Hepatocyte (in vitro differentiated cells): Measurements from ENCODE around the gene TENM4. TPM values are rescaled to one million over a fixed set of nuclear protein-coding genes. Genes with fewer than 3 reads are reported as not detected.

ENCODE experiments used
- DNase-seq: peaks from one replicate; pipeline ENCODE4 v3.0.0-alpha.2; 2016; ENCODE audit warnings: low spot score
- H2AFZ ChIP-seq: fragments of 200-600 bp; sonication (generic); 2 replicates; pipeline ENCODE4 v1.6.0; 2016; ENCODE audit warnings: antibody characterized with exemption, mild to moderate bottlenecking
- H3K27ac ChIP-seq: fragments of 200-600 bp; sonication (generic); 2 replicates; pipeline ENCODE4 v1.5.1; 2016; ENCODE audit warnings: mild to moderate bottlenecking
- H3K27me3 ChIP-seq: fragments of 200-600 bp; sonication (generic); 2 replicates; pipeline ENCODE4 v1.6.1; 2016
- H3K36me3 ChIP-seq: fragments of 200-600 bp; sonication (generic); replicated peaks from 2 replicates; pipeline ENCODE4 v1.5.1; 2016; ENCODE audit warnings: low read depth; ENCODE audit not compliant: insufficient read depth
- H3K4me1 ChIP-seq: fragments of 200-600 bp; sonication (generic); 2 replicates; pipeline ENCODE4 v1.5.1; 2016; ENCODE audit warnings: mild to moderate bottlenecking, moderate library complexity; ENCODE audit not compliant: insufficient read depth
- H3K4me2 ChIP-seq: fragments of 200-600 bp; sonication (generic); 2 replicates; pipeline ENCODE4 v1.6.0; 2016
- H3K4me3 ChIP-seq: fragments of 200-600 bp; sonication (generic); 2 replicates; pipeline ENCODE4 v1.5.1; 2016; ENCODE audit warnings: mild to moderate bottlenecking
- H3K79me2 ChIP-seq: fragments of 200-600 bp; sonication (generic); 2 replicates; pipeline ENCODE4 v1.6.0; 2017; ENCODE audit warnings: mild to moderate bottlenecking
- H3K9me2 ChIP-seq: fragments of 200-600 bp; sonication (generic); replicated peaks from 2 replicates; pipeline ENCODE4 v1.6.0; 2017; ENCODE audit warnings: mild to moderate bottlenecking; ENCODE audit not compliant: insufficient read depth
- H3K9me3 ChIP-seq: fragments of 200-600 bp; sonication (generic); 2 replicates; pipeline ENCODE4 v1.5.1; 2016; ENCODE audit warnings: low read depth, mild to moderate bottlenecking
- H4K20me1 ChIP-seq: fragments of 200-600 bp; sonication (generic); 2 replicates; pipeline ENCODE4 v1.6.0; 2016; ENCODE audit warnings: mild to moderate bottlenecking; ENCODE audit not compliant: insufficient read depth, poor library complexity, severe bottlenecking
- EZH2 ChIP-seq: fragments of 200-600 bp; sonication (generic); IDR thresholded peaks from 2 replicates; pipeline ENCODE4 v1.6.1; 2016; ENCODE audit warnings: antibody characterized with exemption, mild to moderate bottlenecking, borderline replicate concordance
- EZH2phosphoT487 ChIP-seq: fragments of 200-600 bp; sonication (generic); IDR thresholded peaks from one replicate; pipeline ENCODE4 v1.6.1; 2018; ENCODE audit warnings: antibody characterized with exemption, mild to moderate bottlenecking, low read depth, moderate library complexity; ENCODE audit not compliant: unreplicated experiment, severe bottlenecking
- WGBS: methylation state at CpG from one replicate; pipeline ENCODE4 v1.1.6; 2016; ENCODE audit warnings: low lambda C conversion rate; ENCODE audit errors: missing lambda C conversion rate; 5-methylcytosine and 5-hydroxymethylcytosine counted together
- polyA plus RNA-seq: library from polyadenylated mRNA; unstranded; fragments of >200 nt; fragmentation: Nextera tagmentation; extraction: Ambion mirVana; gene quantifications from 2 replicates; pipeline ENCODE4 v1.2.1, GENCODE V29; 2016
- total RNA-seq: library from RNA; depleted of rRNA; stranded (reverse); fragments of >200 nt; gene quantifications from 2 replicates; pipeline ENCODE4 v1.2.3, GENCODE V29; 2014
- TF ChIP-seq, protein P1 (sequence below): fragments of 200-600 bp; sonication (generic); IDR thresholded peaks from 2 replicates; pipeline ENCODE4 v1.5.1; 2016; ENCODE audit warnings: antibody characterized with exemption, mild to moderate bottlenecking; ENCODE audit not compliant: poor library complexity

TENM4 gene
- total and polyA plus RNA-seq, 2 experiments from 2014 or later = 18.4 to 18.7 TPM

- no peaks in the 10 kb centered on the region for H4K20me1 ChIP-seq
- H3K9me2 ChIP-seq = no peaks in the 10 kb centered on the region
- TF ChIP-seq EZH2 = no peak
- TF ChIP-seq EZH2phosphoT487 = no peak
- TF ChIP-seq, protein P1, sequence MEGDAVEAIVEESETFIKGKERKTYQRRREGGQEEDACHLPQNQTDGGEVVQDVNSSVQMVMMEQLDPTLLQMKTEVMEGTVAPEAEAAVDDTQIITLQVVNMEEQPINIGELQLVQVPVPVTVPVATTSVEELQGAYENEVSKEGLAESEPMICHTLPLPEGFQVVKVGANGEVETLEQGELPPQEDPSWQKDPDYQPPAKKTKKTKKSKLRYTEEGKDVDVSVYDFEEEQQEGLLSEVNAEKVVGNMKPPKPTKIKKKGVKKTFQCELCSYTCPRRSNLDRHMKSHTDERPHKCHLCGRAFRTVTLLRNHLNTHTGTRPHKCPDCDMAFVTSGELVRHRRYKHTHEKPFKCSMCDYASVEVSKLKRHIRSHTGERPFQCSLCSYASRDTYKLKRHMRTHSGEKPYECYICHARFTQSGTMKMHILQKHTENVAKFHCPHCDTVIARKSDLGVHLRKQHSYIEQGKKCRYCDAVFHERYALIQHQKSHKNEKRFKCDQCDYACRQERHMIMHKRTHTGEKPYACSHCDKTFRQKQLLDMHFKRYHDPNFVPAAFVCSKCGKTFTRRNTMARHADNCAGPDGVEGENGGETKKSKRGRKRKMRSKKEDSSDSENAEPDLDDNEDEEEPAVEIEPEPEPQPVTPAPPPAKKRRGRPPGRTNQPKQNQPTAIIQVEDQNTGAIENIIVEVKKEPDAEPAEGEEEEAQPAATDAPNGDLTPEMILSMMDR = no peak
- no peaks in the 10 kb centered on the region for H3K9me3 ChIP-seq
- no peaks in the 10 kb centered on the region for H3K27me3 ChIP-seq
- H2AFZ ChIP-seq = no peak overlapping the region
- peaks cover 10% of the 10 kb centered on the region for H3K79me2 ChIP-seq
- H3K4me1 ChIP-seq = no peaks in the 10 kb centered on the region
- DNase-seq = no peak
- H3K4me3 ChIP-seq = no peak overlapping the region
- H3K27ac ChIP-seq = no peak overlapping the region
- no peaks in the 10 kb centered on the region for H3K36me3 ChIP-seq
- 74% methylated on average over 4 of the region's 4 CpGs for WGBS
- H3K4me2 ChIP-seq = no peak overlapping the region
These were observed 19.0 kb downstream of the TENM4 start for GRCh38 chr11:79421820-79422219.

- peaks cover 3% of the 10 kb centered on the region for H3K79me2 ChIP-seq
- no peaks in the 10 kb centered on the region for H4K20me1 ChIP-seq
- TF ChIP-seq EZH2phosphoT487 (no peak), EZH2 (no peak)
- TF ChIP-seq, protein P1 = no peak
- peak overlapping the region; percentile 59 for H3K27ac ChIP-seq
- no peak overlapping the region for H3K4me2 ChIP-seq
- no peaks in the 10 kb centered on the region for H3K27me3 ChIP-seq
- H3K4me1 ChIP-seq = no peaks in the 10 kb centered on the region
- no peaks in the 10 kb centered on the region for H3K9me3 ChIP-seq
- H3K36me3 ChIP-seq = no peaks in the 10 kb centered on the region
- DNase-seq = peak; percentile 73
- H3K9me2 ChIP-seq = no peaks in the 10 kb centered on the region
- WGBS = 65% methylated on average over 5 of the region's 5 CpGs
- no peak overlapping the region for H3K4me3 ChIP-seq
- no peak overlapping the region for H2AFZ ChIP-seq
These were observed 21.7 kb downstream of the TENM4 start for GRCh38 chr11:79419120-79419519.

DNA sequence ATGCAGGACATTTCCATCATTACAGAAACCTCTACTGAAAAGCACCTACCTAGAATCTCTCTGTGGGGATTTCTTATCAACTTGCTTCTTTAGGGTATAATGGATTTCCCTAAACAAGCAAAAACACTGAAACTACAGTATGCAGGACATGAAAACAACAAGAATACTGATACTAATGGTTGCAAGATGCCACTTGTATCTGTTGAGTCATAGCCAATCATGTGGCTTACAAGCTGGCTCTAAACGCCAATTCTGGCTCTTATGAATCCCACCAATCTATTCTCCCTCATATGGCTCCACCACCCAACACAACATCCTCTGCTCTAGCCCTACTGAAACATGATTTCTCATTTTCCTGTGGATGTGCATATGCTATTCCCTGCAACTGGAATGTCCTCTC is 22.6 kb downstream of the TENM4 start:
- H3K4me1 ChIP-seq = no peaks in the 10 kb centered on the region
- H3K4me2 ChIP-seq = no peak overlapping the region
- no peaks in the 10 kb centered on the region for H3K9me2 ChIP-seq
- peaks cover 3% of the 10 kb centered on the region for H3K79me2 ChIP-seq
- 100% methylated on average over 1 of the region's 1 CpG for WGBS
- no peaks in the 10 kb centered on the region for H4K20me1 ChIP-seq
- H3K4me3 ChIP-seq = no peak overlapping the region
- no peak for DNase-seq
- H3K27me3 ChIP-seq = no peaks in the 10 kb centered on the region
- H3K9me3 ChIP-seq = no peaks in the 10 kb centered on the region
- TF ChIP-seq EZH2phosphoT487 = no peak
- no peak for TF ChIP-seq EZH2
- TF ChIP-seq, protein P1 = no peak
- no peak overlapping the region for H2AFZ ChIP-seq
- no peak overlapping the region for H3K27ac ChIP-seq
- no peaks in the 10 kb centered on the region for H3K36me3 ChIP-seq
